GM23338 (cell line): Measurements from ENCODE around the gene SCAMP5. TPM values are rescaled to one million over a fixed set of nuclear protein-coding genes. Genes with fewer than 3 reads are reported as not detected.
A peak's percentile ranks its signal among the peaks of the same experiment; 100 is the strongest.

Experiments
- ATAC-seq: fragments of 200-7000 bp; cut with Tn5 transposase; 3 replicates; pipeline ENCODE4 v1.9.1; 2020
- DNase-seq: peaks from one replicate; pipeline ENCODE4 v3.0.0-alpha.2; 2015; ENCODE audit warnings: low spot score
- H2AFZ ChIP-seq: fragments of 200-600 bp; sonication (generic); 2 replicates; pipeline ENCODE4 v1.8.0; 2016; ENCODE audit warnings: antibody characterized with exemption, mild to moderate bottlenecking, moderate library complexity
- H3F3A ChIP-seq: fragments of 200-600 bp; sonication (generic); replicated peaks from 2 replicates; pipeline ENCODE4 v1.8.0; 2017; ENCODE audit warnings: antibody characterized with exemption, mixed run types, low read depth
- H3K27ac ChIP-seq: fragments of 200-600 bp; sonication (generic); 2 replicates; pipeline ENCODE4 v1.6.1; 2016; ENCODE audit warnings: low read depth
- H3K27me3 ChIP-seq: fragments of 200-600 bp; sonication (generic); 2 replicates; pipeline ENCODE4 v1.8.0; 2016; ENCODE audit warnings: mild to moderate bottlenecking, mixed run types, moderate library complexity; ENCODE audit not compliant: insufficient read depth
- H3K36me3 ChIP-seq: fragments of 200-600 bp; sonication (generic); 2 replicates; pipeline ENCODE4 v1.8.0; 2016; ENCODE audit warnings: mild to moderate bottlenecking; ENCODE audit not compliant: insufficient read depth
- H3K4me1 ChIP-seq: fragments of 200-600 bp; sonication (generic); 2 replicates; pipeline ENCODE4 v1.8.0; 2016; ENCODE audit warnings: mild to moderate bottlenecking, moderate library complexity; ENCODE audit not compliant: insufficient read depth
- H3K4me2 ChIP-seq: fragments of 200-600 bp; sonication (generic); 2 replicates; pipeline ENCODE4 v1.7.1; 2017; ENCODE audit warnings: mixed run types
- H3K4me3 ChIP-seq: fragments of 200-600 bp; sonication (generic); 2 replicates; pipeline ENCODE4 v1.6.1; 2016; ENCODE audit warnings: mixed run types
- H3K79me2 ChIP-seq: fragments of 200-600 bp; sonication (generic); replicated peaks from 2 replicates; pipeline ENCODE4 v1.8.0; 2017; ENCODE audit warnings: mild to moderate bottlenecking; ENCODE audit not compliant: insufficient read depth
- H3K9me2 ChIP-seq: fragments of 200-600 bp; sonication (generic); 2 replicates; pipeline ENCODE4 v1.8.0; 2017; ENCODE audit not compliant: insufficient read depth
- H4K20me1 ChIP-seq: fragments of 200-600 bp; sonication (generic); replicated peaks from 2 replicates; pipeline ENCODE4 v1.8.0; 2017; ENCODE audit warnings: mild to moderate bottlenecking; ENCODE audit not compliant: insufficient read depth
- H3K27ac Mint-ChIP-seq: 2 replicates; pipeline ENCODE4 v1.8.0; 2020; ENCODE audit warnings: inconsistent platforms, mild to moderate bottlenecking, moderate library complexity, mixed read lengths
- H3K27me3 Mint-ChIP-seq: 3 replicates; pipeline ENCODE4 v1.8.0; 2022; ENCODE audit warnings: low read depth, mild to moderate bottlenecking, moderate library complexity, mixed read lengths, inconsistent platforms; ENCODE audit not compliant: insufficient read depth, poor library complexity
- H3K36me3 Mint-ChIP-seq: 3 replicates; pipeline ENCODE4 v1.8.0; 2021; ENCODE audit warnings: low read depth, mild to moderate bottlenecking, inconsistent platforms, moderate library complexity, mixed read lengths
- H3K4me1 Mint-ChIP-seq: 3 replicates; pipeline ENCODE4 v1.8.0; 2020; ENCODE audit warnings: mild to moderate bottlenecking, inconsistent platforms, mixed read lengths
- H3K4me3 Mint-ChIP-seq: 3 replicates; pipeline ENCODE4 v1.8.0; 2021; ENCODE audit warnings: moderate library complexity, mild to moderate bottlenecking, inconsistent platforms, mixed read lengths
- H3K9me3 Mint-ChIP-seq: 3 replicates; pipeline ENCODE4 v1.8.0; 2020; ENCODE audit warnings: moderate library complexity, mild to moderate bottlenecking, inconsistent platforms, mixed read lengths
- CREB1 ChIP-seq: fragments of 250-450 bp; sonication (Bioruptor Pico); IDR thresholded peaks from 2 replicates; pipeline ENCODE4 v1.5.0; 2020; ENCODE audit warnings: low read depth, mild to moderate bottlenecking, moderate library complexity
- EZH2 ChIP-seq: fragments of 200-600 bp; sonication (generic); IDR thresholded peaks from one replicate; pipeline ENCODE4 v1.8.0; 2017; ENCODE audit warnings: antibody characterized with exemption, mild to moderate bottlenecking, low read depth; ENCODE audit not compliant: unreplicated experiment
- POLR2AphosphoS5 ChIP-seq: IDR thresholded peaks from 2 replicates; pipeline ENCODE4 v1.6.1; 2016; ENCODE audit warnings: antibody characterized with exemption, low read depth
- ZNF114 ChIP-seq: fragments of 250-450 bp; sonication (Bioruptor Pico); IDR thresholded peaks from 2 replicates; pipeline ENCODE4 v1.5.0; 2020; ENCODE audit warnings: mild to moderate bottlenecking, moderate library complexity
- polyA plus RNA-seq: library from polyadenylated mRNA; unstranded; fragments of >200 nt; fragmentation: Nextera tagmentation; extraction: Ambion mirVana; gene quantifications from 2 replicates; pipeline ENCODE4 v1.2.1, GENCODE V29; 2016
- total RNA-seq: library from RNA; depleted of rRNA; stranded (reverse); fragments of >200 nt; shearing (Covaris generic); gene quantifications from 2 replicates; pipeline ENCODE4 v1.2.3, GENCODE V29; 2014
- TF ChIP-seq, protein P1 (sequence below): fragments of 250-450 bp; sonication (Bioruptor Pico); IDR thresholded peaks from 2 replicates; pipeline ENCODE4 v1.5.0; 2020; ENCODE audit warnings: mild to moderate bottlenecking, moderate library complexity
- TF ChIP-seq, protein P2 (sequence below): IDR thresholded peaks from one replicate; pipeline ENCODE4 v1.6.1; 2018; ENCODE audit warnings: antibody characterized with exemption; ENCODE audit not compliant: unreplicated experiment

The SCAMP5 gene
- total and polyA plus RNA-seq, 2 experiments from 2014 or later: 12.8 to 43.3 TPM

DNA sequence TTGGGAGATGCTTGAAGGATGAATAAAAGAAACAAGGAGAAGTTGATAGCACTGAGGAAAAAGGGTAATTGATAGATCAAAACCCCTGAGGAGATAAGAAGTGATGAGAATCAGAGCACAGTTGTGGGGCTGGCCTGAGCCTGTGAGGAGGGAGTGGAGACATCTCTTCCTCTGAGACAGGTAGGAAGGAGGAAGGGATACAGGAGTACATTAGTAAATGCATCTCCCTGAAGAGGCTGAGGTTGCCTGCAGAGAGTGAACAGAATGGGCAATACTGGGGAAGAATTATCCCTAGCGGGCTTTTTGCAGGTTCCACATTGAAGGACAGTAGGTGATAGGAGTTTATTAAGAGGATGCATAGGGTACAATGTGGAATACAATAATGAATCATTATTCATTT is 17.3 kb upstream of the SCAMP5 start:
- no peak overlapping the region for H3K4me2 ChIP-seq
- TF ChIP-seq CREB1 (CRISPR knock-in tag) (no peak), POLR2AphosphoS5 (no peak), EZH2 (no peak), ZNF114 (CRISPR knock-in tag) (no peak)
- TF ChIP-seq, protein P1, sequence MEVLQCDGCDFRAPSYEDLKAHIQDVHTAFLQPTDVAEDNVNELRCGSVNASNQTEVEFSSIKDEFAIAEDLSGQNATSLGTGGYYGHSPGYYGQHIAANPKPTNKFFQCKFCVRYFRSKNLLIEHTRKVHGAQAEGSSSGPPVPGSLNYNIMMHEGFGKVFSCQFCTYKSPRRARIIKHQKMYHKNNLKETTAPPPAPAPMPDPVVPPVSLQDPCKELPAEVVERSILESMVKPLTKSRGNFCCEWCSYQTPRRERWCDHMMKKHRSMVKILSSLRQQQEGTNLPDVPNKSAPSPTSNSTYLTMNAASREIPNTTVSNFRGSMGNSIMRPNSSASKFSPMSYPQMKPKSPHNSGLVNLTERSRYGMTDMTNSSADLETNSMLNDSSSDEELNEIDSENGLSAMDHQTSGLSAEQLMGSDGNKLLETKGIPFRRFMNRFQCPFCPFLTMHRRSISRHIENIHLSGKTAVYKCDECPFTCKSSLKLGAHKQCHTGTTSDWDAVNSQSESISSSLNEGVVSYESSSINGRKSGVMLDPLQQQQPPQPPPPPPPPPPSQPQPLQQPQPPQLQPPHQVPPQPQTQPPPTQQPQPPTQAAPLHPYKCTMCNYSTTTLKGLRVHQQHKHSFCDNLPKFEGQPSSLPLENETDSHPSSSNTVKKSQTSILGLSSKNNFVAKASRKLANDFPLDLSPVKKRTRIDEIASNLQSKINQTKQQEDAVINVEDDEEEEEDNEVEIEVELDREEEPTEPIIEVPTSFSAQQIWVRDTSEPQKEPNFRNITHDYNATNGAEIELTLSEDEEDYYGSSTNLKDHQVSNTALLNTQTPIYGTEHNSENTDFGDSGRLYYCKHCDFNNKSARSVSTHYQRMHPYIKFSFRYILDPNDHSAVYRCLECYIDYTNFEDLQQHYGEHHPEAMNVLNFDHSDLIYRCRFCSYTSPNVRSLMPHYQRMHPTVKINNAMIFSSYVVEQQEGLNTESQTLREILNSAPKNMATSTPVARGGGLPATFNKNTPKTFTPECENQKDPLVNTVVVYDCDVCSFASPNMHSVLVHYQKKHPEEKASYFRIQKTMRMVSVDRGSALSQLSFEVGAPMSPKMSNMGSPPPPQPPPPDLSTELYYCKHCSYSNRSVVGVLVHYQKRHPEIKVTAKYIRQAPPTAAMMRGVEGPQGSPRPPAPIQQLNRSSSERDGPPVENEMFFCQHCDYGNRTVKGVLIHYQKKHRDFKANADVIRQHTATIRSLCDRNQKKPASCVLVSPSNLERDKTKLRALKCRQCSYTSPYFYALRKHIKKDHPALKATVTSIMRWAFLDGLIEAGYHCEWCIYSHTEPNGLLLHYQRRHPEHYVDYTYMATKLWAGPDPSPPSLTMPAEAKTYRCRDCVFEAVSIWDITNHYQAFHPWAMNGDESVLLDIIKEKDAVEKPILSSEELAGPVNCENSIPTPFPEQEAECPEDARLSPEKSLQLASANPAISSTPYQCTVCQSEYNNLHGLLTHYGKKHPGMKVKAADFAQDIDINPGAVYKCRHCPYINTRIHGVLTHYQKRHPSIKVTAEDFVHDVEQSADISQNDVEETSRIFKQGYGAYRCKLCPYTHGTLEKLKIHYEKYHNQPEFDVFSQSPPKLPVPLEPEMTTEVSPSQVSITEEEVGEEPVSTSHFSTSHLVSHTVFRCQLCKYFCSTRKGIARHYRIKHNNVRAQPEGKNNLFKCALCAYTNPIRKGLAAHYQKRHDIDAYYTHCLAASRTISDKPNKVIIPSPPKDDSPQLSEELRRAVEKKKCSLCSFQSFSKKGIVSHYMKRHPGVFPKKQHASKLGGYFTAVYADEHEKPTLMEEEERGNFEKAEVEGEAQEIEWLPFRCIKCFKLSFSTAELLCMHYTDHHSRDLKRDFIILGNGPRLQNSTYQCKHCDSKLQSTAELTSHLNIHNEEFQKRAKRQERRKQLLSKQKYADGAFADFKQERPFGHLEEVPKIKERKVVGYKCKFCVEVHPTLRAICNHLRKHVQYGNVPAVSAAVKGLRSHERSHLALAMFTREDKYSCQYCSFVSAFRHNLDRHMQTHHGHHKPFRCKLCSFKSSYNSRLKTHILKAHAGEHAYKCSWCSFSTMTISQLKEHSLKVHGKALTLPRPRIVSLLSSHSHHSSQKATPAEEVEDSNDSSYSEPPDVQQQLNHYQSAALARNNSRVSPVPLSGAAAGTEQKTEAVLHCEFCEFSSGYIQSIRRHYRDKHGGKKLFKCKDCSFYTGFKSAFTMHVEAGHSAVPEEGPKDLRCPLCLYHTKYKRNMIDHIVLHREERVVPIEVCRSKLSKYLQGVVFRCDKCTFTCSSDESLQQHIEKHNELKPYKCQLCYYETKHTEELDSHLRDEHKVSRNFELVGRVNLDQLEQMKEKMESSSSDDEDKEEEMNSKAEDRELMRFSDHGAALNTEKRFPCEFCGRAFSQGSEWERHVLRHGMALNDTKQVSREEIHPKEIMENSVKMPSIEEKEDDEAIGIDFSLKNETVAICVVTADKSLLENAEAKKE (CRISPR knock-in tag): no peak
- TF ChIP-seq, protein P2, sequence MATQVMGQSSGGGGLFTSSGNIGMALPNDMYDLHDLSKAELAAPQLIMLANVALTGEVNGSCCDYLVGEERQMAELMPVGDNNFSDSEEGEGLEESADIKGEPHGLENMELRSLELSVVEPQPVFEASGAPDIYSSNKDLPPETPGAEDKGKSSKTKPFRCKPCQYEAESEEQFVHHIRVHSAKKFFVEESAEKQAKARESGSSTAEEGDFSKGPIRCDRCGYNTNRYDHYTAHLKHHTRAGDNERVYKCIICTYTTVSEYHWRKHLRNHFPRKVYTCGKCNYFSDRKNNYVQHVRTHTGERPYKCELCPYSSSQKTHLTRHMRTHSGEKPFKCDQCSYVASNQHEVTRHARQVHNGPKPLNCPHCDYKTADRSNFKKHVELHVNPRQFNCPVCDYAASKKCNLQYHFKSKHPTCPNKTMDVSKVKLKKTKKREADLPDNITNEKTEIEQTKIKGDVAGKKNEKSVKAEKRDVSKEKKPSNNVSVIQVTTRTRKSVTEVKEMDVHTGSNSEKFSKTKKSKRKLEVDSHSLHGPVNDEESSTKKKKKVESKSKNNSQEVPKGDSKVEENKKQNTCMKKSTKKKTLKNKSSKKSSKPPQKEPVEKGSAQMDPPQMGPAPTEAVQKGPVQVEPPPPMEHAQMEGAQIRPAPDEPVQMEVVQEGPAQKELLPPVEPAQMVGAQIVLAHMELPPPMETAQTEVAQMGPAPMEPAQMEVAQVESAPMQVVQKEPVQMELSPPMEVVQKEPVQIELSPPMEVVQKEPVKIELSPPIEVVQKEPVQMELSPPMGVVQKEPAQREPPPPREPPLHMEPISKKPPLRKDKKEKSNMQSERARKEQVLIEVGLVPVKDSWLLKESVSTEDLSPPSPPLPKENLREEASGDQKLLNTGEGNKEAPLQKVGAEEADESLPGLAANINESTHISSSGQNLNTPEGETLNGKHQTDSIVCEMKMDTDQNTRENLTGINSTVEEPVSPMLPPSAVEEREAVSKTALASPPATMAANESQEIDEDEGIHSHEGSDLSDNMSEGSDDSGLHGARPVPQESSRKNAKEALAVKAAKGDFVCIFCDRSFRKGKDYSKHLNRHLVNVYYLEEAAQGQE: no peak
- H3K27me3 ChIP-seq: no peaks in the 10 kb centered on the region
- no peaks in the 10 kb centered on the region for H3K9me2 ChIP-seq
- Mint-ChIP-seq H3K36me3 (no peaks in the 10 kb centered on the region), H3K27ac (no peak overlapping the region), H3K4me1 (peaks cover 11% of the 10 kb centered on the region), H3K9me3 (no peaks in the 10 kb centered on the region), H3K27me3 (peaks cover 9% of the 10 kb centered on the region), H3K4me3 (no peak overlapping the region)
- no peaks in the 10 kb centered on the region for H3K36me3 ChIP-seq
- H3K27ac ChIP-seq: no peak overlapping the region
- no peak overlapping the region; the same call in 1 of the 2 replicates for H2AFZ ChIP-seq
- no peaks in the 10 kb centered on the region for H3K79me2 ChIP-seq
- ATAC-seq (peak; percentile 39; the same call in 1 of the 3 replicates), DNase-seq (no peak)
- no peaks in the 10 kb centered on the region for H3K4me1 ChIP-seq
- peaks cover 6% of the 10 kb centered on the region; the same call in 1 of the 2 replicates for H3F3A ChIP-seq
- H3K4me3 ChIP-seq: no peak overlapping the region
- no peaks in the 10 kb centered on the region for H4K20me1 ChIP-seq
